Neural progenitor cell (in vitro differentiated cells): Measurements from ENCODE around the gene TLE6.

Source experiments
- CTCF ChIP-seq: fragments of 200-600 bp; sonication (generic); IDR thresholded peaks from 2 replicates; pipeline ENCODE4 v1.5.1; 2017; ENCODE audit warnings: antibody characterized with exemption, mild to moderate bottlenecking
- EZH2 ChIP-seq: fragments of 200-600 bp; sonication (generic); IDR thresholded peaks from 2 replicates; pipeline ENCODE4 v1.6.1; 2017; ENCODE audit warnings: antibody characterized with exemption, mild to moderate bottlenecking, moderate library complexity
- EZH2phosphoT487 ChIP-seq: fragments of 200-600 bp; sonication (generic); IDR thresholded peaks from 2 replicates; pipeline ENCODE4 v1.6.1; 2017; ENCODE audit warnings: antibody characterized with exemption

- no peak for TF ChIP-seq CTCF
- TF ChIP-seq EZH2phosphoT487 = no peak
- no peak for TF ChIP-seq EZH2
These were observed 24.3 kb upstream of the TLE6 start for GRCh38 chr19:2952953-2953481.
